HEK293 (cell line): ENCODE data around the gene IL1RL2.

Source experiments
- CTCF ChIA-PET: fragments of 350-600 bp; formaldehyde crosslinking; extraction: SDS; loops from one replicate; lab custom pipeline; 2021; ENCODE audit warnings: antibody characterized with exemption; lab: Yijun Ruan, JAX
- POLR2A ChIA-PET: fragments of 300-600 bp; formaldehyde crosslinking; extraction: SDS; loops from one replicate; lab custom pipeline; 2020; ENCODE audit warnings: antibody characterized with exemption, inconsistent platforms; lab: Yijun Ruan, JAX
- H3K27ac ChIP-seq: fragments of 200-500 bp; sonication (Bioruptor generic); 2 replicates; pipeline ENCODE4 v1.5.1; 2014; ENCODE audit warnings: low read depth, low read length, control low read depth, inconsistent platforms; ENCODE audit errors: extremely low read depth
- H3K36me3 ChIP-seq, 2 experiments: fragments of 200-500 bp in 1 of 2; sonication (Bioruptor generic) in 1 of 2; 1 replicate in 1 of 2; 2 replicates in 1 of 2; pipeline ENCODE4 v1.5.1; 2014 to 2017; ENCODE audit warnings: inconsistent platforms in 2 of 2, low read length in 2 of 2; ENCODE audit not compliant: control insufficient read depth in 2 of 2, insufficient read depth in 1 of 2
- H3K4me1 ChIP-seq: fragments of 200-500 bp; sonication (Bioruptor generic); 2 replicates; pipeline ENCODE4 v1.5.1; 2014; ENCODE audit warnings: mild to moderate bottlenecking, low read length, inconsistent platforms; ENCODE audit not compliant: control insufficient read depth, insufficient read depth
- H3K4me3 ChIP-seq: 2 replicates; pipeline ENCODE4 v1.5.1; 2011; ENCODE audit warnings: low read depth, mild to moderate bottlenecking, control low read depth, low read length, moderate library complexity
- H3K9me3 ChIP-seq: fragments of 200-500 bp; sonication (Bioruptor generic); 2 replicates; pipeline ENCODE4 v1.5.1; 2014; ENCODE audit warnings: low read depth, low read length, inconsistent platforms; ENCODE audit not compliant: control insufficient read depth, insufficient read depth
- SCRT1 ChIP-seq: fragments of 450-650 bp; formaldehyde crosslinking; IDR thresholded peaks from 2 replicates; pipeline ENCODE4 v1.5.1; 2016; ENCODE audit warnings: missing biosample characterization, missing genetic modification characterization, borderline replicate concordance
- ZBTB7A ChIP-seq: fragments of 450-650 bp; formaldehyde crosslinking; IDR thresholded peaks from 2 replicates; pipeline ENCODE4 v1.5.1; 2016; ENCODE audit warnings: low read depth, missing biosample characterization, missing genetic modification characterization
- ZNF155 ChIP-seq: fragments of 450-650 bp; formaldehyde crosslinking; IDR thresholded peaks from 2 replicates; pipeline ENCODE4 v1.5.1; 2016; ENCODE audit warnings: missing biosample characterization, missing genetic modification characterization
- ZNF2 ChIP-seq: fragments of 450-650 bp; formaldehyde crosslinking; IDR thresholded peaks from 2 replicates; pipeline ENCODE4 v1.5.1; 2016; ENCODE audit warnings: missing biosample characterization, missing genetic modification characterization
- ZNF223 ChIP-seq: fragments of 450-650 bp; formaldehyde crosslinking; IDR thresholded peaks from 2 replicates; pipeline ENCODE4 v1.5.1; 2016; ENCODE audit warnings: missing biosample characterization, missing genetic modification characterization
- ZNF341 ChIP-seq: fragments of 450-650 bp; formaldehyde crosslinking; IDR thresholded peaks from 2 replicates; pipeline ENCODE4; 2016; ENCODE audit warnings: low read depth, missing biosample characterization, missing genetic modification characterization
- ZNF366 ChIP-seq: fragments of 450-650 bp; formaldehyde crosslinking; conservative IDR thresholded peaks from 2 replicates; pipeline ENCODE4 v1.5.1; 2016; ENCODE audit warnings: missing biosample characterization, missing genetic modification characterization
- ZNF501 ChIP-seq: fragments of 450-650 bp; formaldehyde crosslinking; IDR thresholded peaks from 2 replicates; pipeline ENCODE4 v1.5.1; 2016; ENCODE audit warnings: missing biosample characterization, missing genetic modification characterization
- ZNF514 ChIP-seq: fragments of 450-650 bp; formaldehyde crosslinking; IDR thresholded peaks from 2 replicates; pipeline ENCODE4 v1.5.1; 2016; ENCODE audit warnings: missing biosample characterization, missing genetic modification characterization
- ZNF626 ChIP-seq: fragments of 450-650 bp; sonication (Bioruptor Pico); formaldehyde crosslinking; IDR thresholded peaks from 2 replicates; pipeline ENCODE4 v1.5.1; 2018; ENCODE audit warnings: missing biosample characterization, missing genetic modification characterization, inconsistent platforms
- TF ChIP-seq, protein P1 (sequence below): fragments of 450-650 bp; formaldehyde crosslinking; conservative IDR thresholded peaks from 2 replicates; pipeline ENCODE4 v1.5.1; 2016; ENCODE audit warnings: low read depth, missing biosample characterization, missing genetic modification characterization
- TF ChIP-seq, protein P2 (sequence below): fragments of 450-650 bp; formaldehyde crosslinking; IDR thresholded peaks from 2 replicates; pipeline ENCODE4 v1.5.1; 2016; ENCODE audit warnings: missing biosample characterization, missing genetic modification characterization
- TF ChIP-seq, protein P3 (sequence below): fragments of 450-650 bp; formaldehyde crosslinking; IDR thresholded peaks from 2 replicates; pipeline ENCODE4; 2016; ENCODE audit warnings: missing biosample characterization, missing genetic modification characterization
- TF ChIP-seq, protein P4 (sequence below): fragments of 450-650 bp; formaldehyde crosslinking; IDR thresholded peaks from 2 replicates; pipeline ENCODE4 v1.5.1; 2017; ENCODE audit warnings: missing biosample characterization, missing genetic modification characterization
- TF ChIP-seq, protein P5 (sequence below): fragments of 450-650 bp; formaldehyde crosslinking; IDR thresholded peaks from 2 replicates; pipeline ENCODE4 v1.5.1; 2016; ENCODE audit warnings: missing biosample characterization, missing genetic modification characterization
- TF ChIP-seq, protein P6 (sequence below): sonication (generic); formaldehyde crosslinking; IDR thresholded peaks from 2 replicates; pipeline ENCODE4 v1.8.1; 2022; ENCODE audit warnings: mild to moderate bottlenecking, moderate library complexity, missing genetic modification reagents
- TF ChIP-seq, protein P7 (sequence below): fragments of 450-650 bp; formaldehyde crosslinking; IDR thresholded peaks from 2 replicates; pipeline ENCODE4 v1.5.1; 2016; ENCODE audit warnings: missing biosample characterization, missing genetic modification characterization, low read depth

The IL1RL2 gene

DNA sequence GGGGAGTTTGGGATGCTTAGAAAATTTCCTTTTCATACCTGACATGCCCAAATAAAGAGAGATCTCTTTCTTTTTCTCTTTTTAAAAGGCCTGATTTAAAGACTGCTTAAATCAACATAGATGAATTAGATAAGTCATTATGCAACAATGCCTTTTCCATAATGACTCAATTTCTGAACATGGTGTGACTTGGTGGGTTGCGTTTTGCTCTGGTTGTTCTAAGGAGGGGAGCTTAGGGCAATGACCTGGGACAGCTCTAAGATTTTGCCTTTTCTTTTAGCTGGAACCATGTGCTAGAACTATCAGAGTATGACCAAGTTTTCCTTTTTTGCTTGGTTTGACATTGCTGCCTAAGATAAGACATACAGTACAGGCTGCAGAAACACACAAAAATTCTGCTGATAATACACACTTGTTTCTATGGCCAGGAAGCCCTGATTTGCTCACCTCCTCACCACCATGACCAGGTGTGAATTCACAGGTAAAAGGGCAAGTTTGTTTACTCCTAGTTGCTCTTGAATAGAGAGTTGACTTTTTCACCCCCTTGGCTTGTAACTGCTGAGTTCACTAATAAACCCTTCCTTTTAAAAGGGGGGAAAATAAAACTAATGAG lies 66.4 kb downstream of the IL1RL2 start:
- Histone ChIP-seq H3K4me1 (no peaks in the 10 kb centered on the region), H3K36me3 (no peaks in the 10 kb centered on the region), H3K9me3 (no peaks in the 10 kb centered on the region)
- TF ChIP-seq SCRT1 (tag by site-specific recombination), result no peak
- TF ChIP-seq, protein P1, sequence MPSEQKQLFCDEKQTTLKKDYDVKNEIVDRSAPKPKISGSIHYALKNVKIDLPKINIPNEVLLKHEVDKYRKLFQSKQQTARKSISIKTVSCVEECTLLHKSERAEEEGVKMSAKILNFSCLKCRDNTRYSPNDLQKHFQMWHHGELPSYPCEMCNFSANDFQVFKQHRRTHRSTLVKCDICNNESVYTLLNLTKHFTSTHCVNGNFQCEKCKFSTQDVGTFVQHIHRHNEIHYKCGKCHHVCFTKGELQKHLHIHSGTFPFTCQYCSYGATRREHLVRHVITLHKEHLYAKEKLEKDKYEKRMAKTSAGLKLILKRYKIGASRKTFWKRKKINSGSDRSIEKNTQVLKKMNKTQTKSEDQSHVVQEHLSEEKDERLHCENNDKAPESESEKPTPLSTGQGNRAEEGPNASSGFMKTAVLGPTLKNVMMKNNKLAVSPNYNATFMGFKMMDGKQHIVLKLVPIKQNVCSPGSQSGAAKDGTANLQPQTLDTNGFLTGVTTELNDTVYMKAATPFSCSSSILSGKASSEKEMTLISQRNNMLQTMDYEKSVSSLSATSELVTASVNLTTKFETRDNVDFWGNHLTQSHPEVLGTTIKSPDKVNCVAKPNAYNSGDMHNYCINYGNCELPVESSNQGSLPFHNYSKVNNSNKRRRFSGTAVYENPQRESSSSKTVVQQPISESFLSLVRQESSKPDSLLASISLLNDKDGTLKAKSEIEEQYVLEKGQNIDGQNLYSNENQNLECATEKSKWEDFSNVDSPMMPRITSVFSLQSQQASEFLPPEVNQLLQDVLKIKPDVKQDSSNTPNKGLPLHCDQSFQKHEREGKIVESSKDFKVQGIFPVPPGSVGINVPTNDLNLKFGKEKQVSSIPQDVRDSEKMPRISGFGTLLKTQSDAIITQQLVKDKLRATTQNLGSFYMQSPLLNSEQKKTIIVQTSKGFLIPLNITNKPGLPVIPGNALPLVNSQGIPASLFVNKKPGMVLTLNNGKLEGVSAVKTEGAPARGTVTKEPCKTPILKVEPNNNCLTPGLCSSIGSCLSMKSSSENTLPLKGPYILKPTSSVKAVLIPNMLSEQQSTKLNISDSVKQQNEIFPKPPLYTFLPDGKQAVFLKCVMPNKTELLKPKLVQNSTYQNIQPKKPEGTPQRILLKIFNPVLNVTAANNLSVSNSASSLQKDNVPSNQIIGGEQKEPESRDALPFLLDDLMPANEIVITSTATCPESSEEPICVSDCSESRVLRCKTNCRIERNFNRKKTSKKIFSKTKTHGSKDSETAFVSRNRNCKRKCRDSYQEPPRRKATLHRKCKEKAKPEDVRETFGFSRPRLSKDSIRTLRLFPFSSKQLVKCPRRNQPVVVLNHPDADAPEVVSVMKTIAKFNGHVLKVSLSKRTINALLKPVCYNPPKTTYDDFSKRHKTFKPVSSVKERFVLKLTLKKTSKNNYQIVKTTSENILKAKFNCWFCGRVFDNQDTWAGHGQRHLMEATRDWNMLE (tag by site-specific recombination), result no peak
- TF ChIP-seq, protein P2, sequence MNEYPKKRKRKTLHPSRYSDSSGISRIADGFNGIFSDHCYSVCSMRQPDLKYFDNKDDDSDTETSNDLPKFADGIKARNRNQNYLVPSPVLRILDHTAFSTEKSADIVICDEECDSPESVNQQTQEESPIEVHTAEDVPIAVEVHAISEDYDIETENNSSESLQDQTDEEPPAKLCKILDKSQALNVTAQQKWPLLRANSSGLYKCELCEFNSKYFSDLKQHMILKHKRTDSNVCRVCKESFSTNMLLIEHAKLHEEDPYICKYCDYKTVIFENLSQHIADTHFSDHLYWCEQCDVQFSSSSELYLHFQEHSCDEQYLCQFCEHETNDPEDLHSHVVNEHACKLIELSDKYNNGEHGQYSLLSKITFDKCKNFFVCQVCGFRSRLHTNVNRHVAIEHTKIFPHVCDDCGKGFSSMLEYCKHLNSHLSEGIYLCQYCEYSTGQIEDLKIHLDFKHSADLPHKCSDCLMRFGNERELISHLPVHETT (tag by site-specific recombination), result no peak
- TF ChIP-seq ZNF514 (tag by site-specific recombination), result no peak
- TF ChIP-seq, protein P3, sequence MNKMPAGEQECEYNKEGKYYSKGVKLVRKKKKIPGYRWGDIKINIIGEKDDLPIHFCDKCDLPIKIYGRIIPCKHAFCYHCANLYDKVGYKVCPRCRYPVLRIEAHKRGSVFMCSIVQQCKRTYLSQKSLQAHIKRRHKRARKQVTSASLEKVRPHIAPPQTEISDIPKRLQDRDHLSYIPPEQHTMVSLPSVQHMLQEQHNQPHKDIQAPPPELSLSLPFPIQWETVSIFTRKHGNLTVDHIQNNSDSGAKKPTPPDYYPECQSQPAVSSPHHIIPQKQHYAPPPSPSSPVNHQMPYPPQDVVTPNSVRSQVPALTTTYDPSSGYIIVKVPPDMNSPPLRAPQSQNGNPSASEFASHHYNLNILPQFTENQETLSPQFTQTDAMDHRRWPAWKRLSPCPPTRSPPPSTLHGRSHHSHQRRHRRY, result no peak
- TF ChIP-seq, protein P4, sequence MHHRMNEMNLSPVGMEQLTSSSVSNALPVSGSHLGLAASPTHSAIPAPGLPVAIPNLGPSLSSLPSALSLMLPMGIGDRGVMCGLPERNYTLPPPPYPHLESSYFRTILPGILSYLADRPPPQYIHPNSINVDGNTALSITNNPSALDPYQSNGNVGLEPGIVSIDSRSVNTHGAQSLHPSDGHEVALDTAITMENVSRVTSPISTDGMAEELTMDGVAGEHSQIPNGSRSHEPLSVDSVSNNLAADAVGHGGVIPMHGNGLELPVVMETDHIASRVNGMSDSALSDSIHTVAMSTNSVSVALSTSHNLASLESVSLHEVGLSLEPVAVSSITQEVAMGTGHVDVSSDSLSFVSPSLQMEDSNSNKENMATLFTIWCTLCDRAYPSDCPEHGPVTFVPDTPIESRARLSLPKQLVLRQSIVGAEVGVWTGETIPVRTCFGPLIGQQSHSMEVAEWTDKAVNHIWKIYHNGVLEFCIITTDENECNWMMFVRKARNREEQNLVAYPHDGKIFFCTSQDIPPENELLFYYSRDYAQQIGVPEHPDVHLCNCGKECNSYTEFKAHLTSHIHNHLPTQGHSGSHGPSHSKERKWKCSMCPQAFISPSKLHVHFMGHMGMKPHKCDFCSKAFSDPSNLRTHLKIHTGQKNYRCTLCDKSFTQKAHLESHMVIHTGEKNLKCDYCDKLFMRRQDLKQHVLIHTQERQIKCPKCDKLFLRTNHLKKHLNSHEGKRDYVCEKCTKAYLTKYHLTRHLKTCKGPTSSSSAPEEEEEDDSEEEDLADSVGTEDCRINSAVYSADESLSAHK (tag by site-specific recombination), result no peak
- no peak for TF ChIP-seq ZBTB7A (tag by site-specific recombination)
- TF ChIP-seq, all 188 proteins: peak for 0
- Histone ChIP-seq H3K27ac (no peak overlapping the region), H3K4me3 (no peak overlapping the region)
- POLR2A ChIA-PET, result no interaction called here
- CTCF ChIA-PET, result interaction anchor here (0.6 to 1.1 kb wide), 3 partner anchors 12 to 226 kb away, joined by 3 to 4 read pairs (median 4); no protein-coding TSS in a partner anchor

DNA sequence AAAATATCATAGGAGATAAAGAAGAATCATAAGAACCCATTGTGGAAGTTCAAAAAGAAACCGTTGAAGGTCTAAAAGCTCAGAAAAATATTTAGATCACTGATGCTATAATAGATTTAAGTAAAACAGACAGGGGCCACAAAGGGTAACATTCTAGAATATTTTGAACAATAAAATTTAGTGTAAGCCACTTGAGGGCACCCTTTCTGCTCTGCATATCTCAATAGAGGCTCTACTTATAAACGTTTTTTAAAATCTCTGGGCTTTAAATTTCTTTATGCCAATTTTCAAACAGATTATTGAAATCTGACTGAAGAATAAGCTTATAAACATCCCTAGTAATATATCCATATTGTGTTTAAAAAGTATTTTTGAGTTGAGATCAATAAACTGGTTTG lies 66.9 kb downstream of the IL1RL2 start:
- CTCF ChIA-PET, result interaction anchor here (0.6 to 1.1 kb wide), 3 partner anchors 12 to 226 kb away, joined by 3 to 4 read pairs (median 4); no protein-coding TSS in a partner anchor
- no peak for TF ChIP-seq ZNF2 (tag by site-specific recombination)
- TF ChIP-seq ZNF366 (tag by site-specific recombination), result no peak
- TF ChIP-seq, protein P5, sequence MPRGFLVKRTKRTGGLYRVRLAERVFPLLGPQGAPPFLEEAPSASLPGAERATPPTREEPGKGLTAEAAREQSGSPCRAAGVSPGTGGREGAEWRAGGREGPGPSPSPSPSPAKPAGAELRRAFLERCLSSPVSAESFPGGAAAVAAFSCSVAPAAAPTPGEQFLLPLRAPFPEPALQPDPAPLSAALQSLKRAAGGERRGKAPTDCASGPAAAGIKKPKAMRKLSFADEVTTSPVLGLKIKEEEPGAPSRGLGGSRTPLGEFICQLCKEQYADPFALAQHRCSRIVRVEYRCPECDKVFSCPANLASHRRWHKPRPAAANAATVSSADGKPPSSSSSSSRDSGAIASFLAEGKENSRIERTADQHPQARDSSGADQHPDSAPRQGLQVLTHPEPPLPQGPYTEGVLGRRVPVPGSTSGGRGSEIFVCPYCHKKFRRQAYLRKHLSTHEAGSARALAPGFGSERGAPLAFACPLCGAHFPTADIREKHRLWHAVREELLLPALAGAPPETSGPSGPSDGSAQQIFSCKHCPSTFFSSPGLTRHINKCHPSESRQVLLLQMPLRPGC, result no peak
- TF ChIP-seq ZNF155 (tag by site-specific recombination), result no peak
- TF ChIP-seq ZNF501, result no peak
- TF ChIP-seq, protein P6, sequence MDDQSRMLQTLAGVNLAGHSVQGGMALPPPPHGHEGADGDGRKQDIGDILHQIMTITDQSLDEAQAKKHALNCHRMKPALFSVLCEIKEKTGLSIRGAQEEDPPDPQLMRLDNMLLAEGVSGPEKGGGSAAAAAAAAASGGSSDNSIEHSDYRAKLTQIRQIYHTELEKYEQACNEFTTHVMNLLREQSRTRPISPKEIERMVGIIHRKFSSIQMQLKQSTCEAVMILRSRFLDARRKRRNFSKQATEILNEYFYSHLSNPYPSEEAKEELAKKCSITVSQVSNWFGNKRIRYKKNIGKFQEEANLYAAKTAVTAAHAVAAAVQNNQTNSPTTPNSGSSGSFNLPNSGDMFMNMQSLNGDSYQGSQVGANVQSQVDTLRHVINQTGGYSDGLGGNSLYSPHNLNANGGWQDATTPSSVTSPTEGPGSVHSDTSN, result no peak
- TF ChIP-seq ZNF223 (tag by site-specific recombination), result no peak
- TF ChIP-seq, protein P7, sequence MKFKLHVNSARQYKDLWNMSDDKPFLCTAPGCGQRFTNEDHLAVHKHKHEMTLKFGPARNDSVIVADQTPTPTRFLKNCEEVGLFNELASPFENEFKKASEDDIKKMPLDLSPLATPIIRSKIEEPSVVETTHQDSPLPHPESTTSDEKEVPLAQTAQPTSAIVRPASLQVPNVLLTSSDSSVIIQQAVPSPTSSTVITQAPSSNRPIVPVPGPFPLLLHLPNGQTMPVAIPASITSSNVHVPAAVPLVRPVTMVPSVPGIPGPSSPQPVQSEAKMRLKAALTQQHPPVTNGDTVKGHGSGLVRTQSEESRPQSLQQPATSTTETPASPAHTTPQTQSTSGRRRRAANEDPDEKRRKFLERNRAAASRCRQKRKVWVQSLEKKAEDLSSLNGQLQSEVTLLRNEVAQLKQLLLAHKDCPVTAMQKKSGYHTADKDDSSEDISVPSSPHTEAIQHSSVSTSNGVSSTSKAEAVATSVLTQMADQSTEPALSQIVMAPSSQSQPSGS (tag by site-specific recombination), result no peak
- no peak for TF ChIP-seq ZNF626 (tag by site-specific recombination)
- no peak for TF ChIP-seq ZNF341 (tag by site-specific recombination)
- Histone ChIP-seq H3K9me3 (no peaks in the 10 kb centered on the region), H3K4me1 (no peaks in the 10 kb centered on the region), H3K36me3 (no peaks in the 10 kb centered on the region), H3K27ac (no peak overlapping the region), H3K4me3 (no peak overlapping the region)
- POLR2A ChIA-PET, result no interaction called here
